Peyer's patch (tissue), 4 donors: Measurements from ENCODE around the gene SH2D7.

Experiments
- CTCF ChIP-seq, 6 experiments: fragments of 450-650 bp in 4 of 6; fragments of 200-600 bp in 2 of 6; sonication (generic) in 1 of 6; IDR thresholded peaks; one replicate each; pipeline ENCODE4 v1.5.1; 2017 to 2019; ENCODE audit warnings: antibody characterized with exemption in 6 of 6, mild to moderate bottlenecking in 3 of 6, moderate library complexity in 1 of 6
- POLR2A ChIP-seq, 2 donors: fragments of 450-650 bp; IDR thresholded peaks; one replicate each; pipeline ENCODE4 v1.5.1; 2017; ENCODE audit warnings: antibody characterized with exemption in 2 of 2, mild to moderate bottlenecking in 2 of 2, moderate library complexity in 2 of 2

DNA sequence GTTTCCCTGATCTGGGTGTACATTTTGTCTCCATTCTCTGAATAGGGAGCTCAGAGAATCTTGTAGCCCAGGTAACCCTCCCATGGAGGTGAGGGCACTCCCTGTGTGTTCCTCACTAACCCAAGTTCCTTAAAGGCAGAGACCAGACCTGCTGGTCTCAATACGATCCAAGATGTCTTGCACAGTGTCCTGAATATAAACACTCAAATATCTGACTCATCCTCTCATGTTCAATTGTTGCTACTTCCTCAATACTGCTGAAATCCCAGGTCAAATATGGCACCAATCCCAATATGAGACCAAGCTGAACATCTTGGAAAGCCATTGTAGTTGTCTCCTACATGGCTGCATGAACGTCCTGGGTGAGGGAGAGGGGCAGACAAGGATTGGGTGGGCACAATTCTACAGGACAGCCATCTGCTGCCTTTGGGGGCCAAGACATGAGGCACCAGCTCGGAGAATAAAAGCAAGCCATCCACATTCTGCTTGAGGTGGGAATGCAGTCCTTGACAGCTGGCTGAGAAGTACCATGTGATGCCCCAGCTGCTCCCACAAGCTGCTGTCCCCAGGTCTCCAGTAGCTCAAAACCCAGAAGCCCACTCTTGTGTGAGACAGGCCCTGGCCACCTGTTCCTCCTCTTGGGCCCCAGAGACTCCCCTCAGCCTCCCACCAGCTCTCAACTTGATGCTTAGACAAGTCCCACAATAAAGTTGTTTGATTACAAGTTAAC lies 33.1 kb upstream of the SH2D7 start:
- TF ChIP-seq POLR2A (IDR thresholded peaks at IDR 0.05) (no peak), CTCF (IDR thresholded peaks at IDR 0.05) (no peak)
